HEK293 (cell line): ENCODE data around the gene MFSD11.
A peak's percentile ranks its signal among the peaks of the same experiment; 100 is the strongest.

Source experiments
- REPIN1 ChIP-seq: fragments of 450-650 bp; formaldehyde crosslinking; IDR thresholded peaks from 2 replicates; pipeline ENCODE4 v1.5.1; 2017; ENCODE audit warnings: missing biosample characterization, missing genetic modification characterization, low read depth
- SP7 ChIP-seq: fragments of 450-650 bp; formaldehyde crosslinking; IDR thresholded peaks from 2 replicates; pipeline ENCODE4 v1.5.1; 2016; ENCODE audit warnings: missing biosample characterization, missing genetic modification characterization
- YY1 ChIP-seq: fragments of 450-650 bp; formaldehyde crosslinking; IDR thresholded peaks from 2 replicates; pipeline ENCODE4 v1.5.1; 2018; ENCODE audit warnings: missing biosample characterization, missing genetic modification characterization
- ZBTB1 ChIP-seq: fragments of 450-650 bp; formaldehyde crosslinking; IDR thresholded peaks from 2 replicates; pipeline ENCODE4 v1.5.1; 2016; ENCODE audit warnings: missing biosample characterization, missing genetic modification characterization
- ZBTB20 ChIP-seq: fragments of 450-650 bp; formaldehyde crosslinking; IDR thresholded peaks from 2 replicates; pipeline ENCODE4 v1.5.1; 2016; ENCODE audit warnings: missing biosample characterization, missing genetic modification characterization
- ZBTB21 ChIP-seq: fragments of 450-650 bp; formaldehyde crosslinking; IDR thresholded peaks from 2 replicates; pipeline ENCODE4 v1.5.1; 2017; ENCODE audit warnings: missing biosample characterization, missing genetic modification characterization
- ZBTB48 ChIP-seq: fragments of 450-650 bp; formaldehyde crosslinking; IDR thresholded peaks from 2 replicates; pipeline ENCODE4 v1.5.1; 2016; ENCODE audit warnings: missing biosample characterization, missing genetic modification characterization
- ZFHX2 ChIP-seq: fragments of 450-650 bp; formaldehyde crosslinking; conservative IDR thresholded peaks from 2 replicates; pipeline ENCODE4 v1.5.1; 2016; ENCODE audit warnings: missing biosample characterization, missing genetic modification characterization
- ZIC2 ChIP-seq: fragments of 450-650 bp; formaldehyde crosslinking; IDR thresholded peaks from 2 replicates; pipeline ENCODE4 v1.5.1; 2016; ENCODE audit warnings: missing biosample characterization, missing genetic modification characterization
- ZNF133 ChIP-seq: fragments of 450-650 bp; formaldehyde crosslinking; IDR thresholded peaks from 2 replicates; pipeline ENCODE4 v1.5.1; 2016; ENCODE audit warnings: missing biosample characterization, missing genetic modification characterization
- ZNF155 ChIP-seq: fragments of 450-650 bp; formaldehyde crosslinking; IDR thresholded peaks from 2 replicates; pipeline ENCODE4 v1.5.1; 2016; ENCODE audit warnings: missing biosample characterization, missing genetic modification characterization
- ZNF2 ChIP-seq: fragments of 450-650 bp; formaldehyde crosslinking; IDR thresholded peaks from 2 replicates; pipeline ENCODE4 v1.5.1; 2016; ENCODE audit warnings: missing biosample characterization, missing genetic modification characterization
- ZNF24 ChIP-seq: fragments of 450-650 bp; formaldehyde crosslinking; IDR thresholded peaks from 2 replicates; pipeline ENCODE4 v1.5.1; 2016; ENCODE audit warnings: missing biosample characterization, missing genetic modification characterization
- ZNF292 ChIP-seq: fragments of 450-650 bp; formaldehyde crosslinking; IDR thresholded peaks from 2 replicates; pipeline ENCODE4 v1.5.1; 2016; ENCODE audit warnings: low read depth, missing biosample characterization, missing genetic modification characterization, borderline replicate concordance
- ZNF416 ChIP-seq: fragments of 450-650 bp; formaldehyde crosslinking; IDR thresholded peaks from 2 replicates; pipeline ENCODE4 v1.5.1; 2016; ENCODE audit warnings: missing biosample characterization, missing genetic modification characterization
- ZNF473 ChIP-seq: fragments of 450-650 bp; formaldehyde crosslinking; IDR thresholded peaks from 2 replicates; pipeline ENCODE4 v1.5.1; 2017; ENCODE audit warnings: missing biosample characterization, missing genetic modification characterization
- ZNF529 ChIP-seq: fragments of 450-650 bp; formaldehyde crosslinking; IDR thresholded peaks from 2 replicates; pipeline ENCODE4 v1.5.1; 2017; ENCODE audit warnings: missing genetic modification characterization, missing biosample characterization; ENCODE audit not compliant: insufficient replicate concordance
- ZNF555 ChIP-seq: fragments of 450-650 bp; formaldehyde crosslinking; conservative IDR thresholded peaks from 2 replicates; pipeline ENCODE4 v1.5.1; 2017; ENCODE audit warnings: missing biosample characterization, mild to moderate bottlenecking, missing genetic modification characterization, inconsistent platforms
- ZNF621 ChIP-seq: fragments of 450-650 bp; formaldehyde crosslinking; IDR thresholded peaks from 2 replicates; pipeline ENCODE4 v1.5.1; 2017; ENCODE audit warnings: missing biosample characterization, missing genetic modification characterization
- ZNF623 ChIP-seq: fragments of 450-650 bp; formaldehyde crosslinking; IDR thresholded peaks from 2 replicates; pipeline ENCODE4 v1.5.1; 2016; ENCODE audit warnings: missing biosample characterization, missing genetic modification characterization
- ZNF624 ChIP-seq: fragments of 450-650 bp; formaldehyde crosslinking; IDR thresholded peaks from 2 replicates; pipeline ENCODE4 v1.5.1; 2017; ENCODE audit warnings: missing biosample characterization, missing genetic modification characterization
- TF ChIP-seq, protein P1 (sequence below): fragments of 450-650 bp; IDR thresholded peaks from 2 replicates; pipeline ENCODE4 v1.5.1; 2018; ENCODE audit warnings: missing biosample characterization, mild to moderate bottlenecking, missing genetic modification characterization
- TF ChIP-seq, protein P2 (sequence below): fragments of 450-650 bp; formaldehyde crosslinking; IDR thresholded peaks from 2 replicates; pipeline ENCODE4 v1.5.1; 2016; ENCODE audit warnings: missing biosample characterization, missing genetic modification characterization
- TF ChIP-seq, protein P3 (sequence below): fragments of 450-650 bp; formaldehyde crosslinking; IDR thresholded peaks from 2 replicates; pipeline ENCODE4 v1.5.1; 2017; ENCODE audit warnings: missing biosample characterization, missing genetic modification characterization
- TF ChIP-seq, protein P4 (sequence below): fragments of 450-650 bp; formaldehyde crosslinking; IDR thresholded peaks from 2 replicates; pipeline ENCODE4 v1.5.1; 2016; ENCODE audit warnings: missing biosample characterization, missing genetic modification characterization
- TF ChIP-seq, protein P5 (sequence below): fragments of 450-650 bp; formaldehyde crosslinking; IDR thresholded peaks from 2 replicates; pipeline ENCODE4 v1.5.1; 2017; ENCODE audit warnings: missing biosample characterization, missing genetic modification characterization
- TF ChIP-seq, protein P6 (sequence below): fragments of 450-650 bp; formaldehyde crosslinking; IDR thresholded peaks from 2 replicates; pipeline ENCODE4 v1.5.1; 2016; ENCODE audit warnings: missing biosample characterization, missing genetic modification characterization

MFSD11 gene

DNA sequence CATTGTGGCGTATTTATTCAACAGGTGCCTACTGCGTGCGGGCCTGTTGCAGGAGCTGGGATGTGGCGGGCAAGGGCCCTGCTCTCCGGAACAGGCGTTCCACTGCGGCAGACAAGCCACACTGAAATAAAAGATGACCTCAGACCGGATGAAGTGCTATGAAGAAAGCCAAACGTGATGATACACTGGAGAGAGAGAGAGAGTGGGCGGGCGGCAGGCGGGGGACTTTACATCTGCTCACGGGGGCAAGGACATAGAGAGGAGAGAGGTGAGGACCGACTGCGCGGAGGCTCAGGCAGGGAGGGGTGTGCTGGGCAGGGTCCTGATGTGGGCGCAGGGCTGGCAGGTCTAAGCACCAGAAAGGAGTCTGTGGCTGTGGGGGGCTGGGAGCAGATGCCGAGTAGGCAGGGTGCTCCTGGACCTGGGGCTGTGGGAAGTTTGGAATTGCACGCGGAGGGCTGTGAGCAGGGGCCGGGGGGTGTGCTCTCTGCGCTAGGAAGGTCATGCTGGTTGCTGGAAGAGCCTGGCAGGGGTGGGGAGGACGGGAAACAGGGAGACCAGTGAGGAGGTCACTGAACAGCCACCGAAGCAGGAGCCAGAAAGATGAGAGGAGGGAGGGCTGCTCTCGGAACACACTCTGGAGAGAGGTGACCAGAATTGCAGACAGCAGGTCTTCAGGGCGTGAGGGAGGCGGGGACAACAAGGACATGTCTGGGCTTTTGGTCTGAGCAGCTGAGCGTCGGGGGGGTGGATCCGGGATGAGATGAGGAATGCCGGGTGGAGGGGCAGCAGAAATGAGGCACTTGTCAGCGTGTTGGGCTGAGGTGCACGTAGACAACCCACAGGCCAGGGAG, 37.1 kb upstream of the MFSD11 start (continued):
- TF ChIP-seq, protein P1, sequence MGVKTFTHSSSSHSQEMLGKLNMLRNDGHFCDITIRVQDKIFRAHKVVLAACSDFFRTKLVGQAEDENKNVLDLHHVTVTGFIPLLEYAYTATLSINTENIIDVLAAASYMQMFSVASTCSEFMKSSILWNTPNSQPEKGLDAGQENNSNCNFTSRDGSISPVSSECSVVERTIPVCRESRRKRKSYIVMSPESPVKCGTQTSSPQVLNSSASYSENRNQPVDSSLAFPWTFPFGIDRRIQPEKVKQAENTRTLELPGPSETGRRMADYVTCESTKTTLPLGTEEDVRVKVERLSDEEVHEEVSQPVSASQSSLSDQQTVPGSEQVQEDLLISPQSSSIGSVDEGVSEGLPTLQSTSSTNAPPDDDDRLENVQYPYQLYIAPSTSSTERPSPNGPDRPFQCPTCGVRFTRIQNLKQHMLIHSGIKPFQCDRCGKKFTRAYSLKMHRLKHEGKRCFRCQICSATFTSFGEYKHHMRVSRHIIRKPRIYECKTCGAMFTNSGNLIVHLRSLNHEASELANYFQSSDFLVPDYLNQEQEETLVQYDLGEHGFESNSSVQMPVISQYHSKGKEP (tag by site-specific recombination): no peak
- TF ChIP-seq, protein P2, sequence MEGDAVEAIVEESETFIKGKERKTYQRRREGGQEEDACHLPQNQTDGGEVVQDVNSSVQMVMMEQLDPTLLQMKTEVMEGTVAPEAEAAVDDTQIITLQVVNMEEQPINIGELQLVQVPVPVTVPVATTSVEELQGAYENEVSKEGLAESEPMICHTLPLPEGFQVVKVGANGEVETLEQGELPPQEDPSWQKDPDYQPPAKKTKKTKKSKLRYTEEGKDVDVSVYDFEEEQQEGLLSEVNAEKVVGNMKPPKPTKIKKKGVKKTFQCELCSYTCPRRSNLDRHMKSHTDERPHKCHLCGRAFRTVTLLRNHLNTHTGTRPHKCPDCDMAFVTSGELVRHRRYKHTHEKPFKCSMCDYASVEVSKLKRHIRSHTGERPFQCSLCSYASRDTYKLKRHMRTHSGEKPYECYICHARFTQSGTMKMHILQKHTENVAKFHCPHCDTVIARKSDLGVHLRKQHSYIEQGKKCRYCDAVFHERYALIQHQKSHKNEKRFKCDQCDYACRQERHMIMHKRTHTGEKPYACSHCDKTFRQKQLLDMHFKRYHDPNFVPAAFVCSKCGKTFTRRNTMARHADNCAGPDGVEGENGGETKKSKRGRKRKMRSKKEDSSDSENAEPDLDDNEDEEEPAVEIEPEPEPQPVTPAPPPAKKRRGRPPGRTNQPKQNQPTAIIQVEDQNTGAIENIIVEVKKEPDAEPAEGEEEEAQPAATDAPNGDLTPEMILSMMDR: no peak
- TF ChIP-seq SP7 (tag by site-specific recombination) (peak; percentile 93), ZBTB20 (tag by site-specific recombination) (peak; percentile 74), ZNF416 (tag by site-specific recombination) (no peak), ZNF292 (tag by site-specific recombination) (no peak), ZNF2 (peak; percentile 55; the same call in 1 of the 2 replicates), ZNF473 (tag by site-specific recombination) (no peak), ZIC2 (tag by site-specific recombination) (peak; percentile 65; the same call in 1 of the 2 replicates), YY1 (no peak), ZNF24 (tag by site-specific recombination) (peak; percentile 93), ZFHX2 (tag by site-specific recombination) (peak; percentile 98), ZNF555 (tag by site-specific recombination) (no peak), ZNF155 (tag by site-specific recombination) (no peak), ZBTB1 (tag by site-specific recombination) (no peak), ZNF624 (tag by site-specific recombination) (no peak), ZNF621 (no peak), ZBTB21 (tag by site-specific recombination) (peak; percentile 92), ZBTB48 (tag by site-specific recombination) (peak; percentile 22; the same call in 1 of the 2 replicates), REPIN1 (no peak), ZNF529 (tag by site-specific recombination) (no peak), ZNF623 (tag by site-specific recombination) (peak; percentile 70), ZNF133 (0 out of 2 replicates have a peak, but pooled peaks have one; percentile 29)
- TF ChIP-seq, protein P3, sequence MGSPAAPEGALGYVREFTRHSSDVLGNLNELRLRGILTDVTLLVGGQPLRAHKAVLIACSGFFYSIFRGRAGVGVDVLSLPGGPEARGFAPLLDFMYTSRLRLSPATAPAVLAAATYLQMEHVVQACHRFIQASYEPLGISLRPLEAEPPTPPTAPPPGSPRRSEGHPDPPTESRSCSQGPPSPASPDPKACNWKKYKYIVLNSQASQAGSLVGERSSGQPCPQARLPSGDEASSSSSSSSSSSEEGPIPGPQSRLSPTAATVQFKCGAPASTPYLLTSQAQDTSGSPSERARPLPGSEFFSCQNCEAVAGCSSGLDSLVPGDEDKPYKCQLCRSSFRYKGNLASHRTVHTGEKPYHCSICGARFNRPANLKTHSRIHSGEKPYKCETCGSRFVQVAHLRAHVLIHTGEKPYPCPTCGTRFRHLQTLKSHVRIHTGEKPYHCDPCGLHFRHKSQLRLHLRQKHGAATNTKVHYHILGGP (tag by site-specific recombination): no peak
- TF ChIP-seq, protein P4, sequence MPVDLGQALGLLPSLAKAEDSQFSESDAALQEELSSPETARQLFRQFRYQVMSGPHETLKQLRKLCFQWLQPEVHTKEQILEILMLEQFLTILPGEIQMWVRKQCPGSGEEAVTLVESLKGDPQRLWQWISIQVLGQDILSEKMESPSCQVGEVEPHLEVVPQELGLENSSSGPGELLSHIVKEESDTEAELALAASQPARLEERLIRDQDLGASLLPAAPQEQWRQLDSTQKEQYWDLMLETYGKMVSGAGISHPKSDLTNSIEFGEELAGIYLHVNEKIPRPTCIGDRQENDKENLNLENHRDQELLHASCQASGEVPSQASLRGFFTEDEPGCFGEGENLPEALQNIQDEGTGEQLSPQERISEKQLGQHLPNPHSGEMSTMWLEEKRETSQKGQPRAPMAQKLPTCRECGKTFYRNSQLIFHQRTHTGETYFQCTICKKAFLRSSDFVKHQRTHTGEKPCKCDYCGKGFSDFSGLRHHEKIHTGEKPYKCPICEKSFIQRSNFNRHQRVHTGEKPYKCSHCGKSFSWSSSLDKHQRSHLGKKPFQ: no peak
- TF ChIP-seq, protein P5, sequence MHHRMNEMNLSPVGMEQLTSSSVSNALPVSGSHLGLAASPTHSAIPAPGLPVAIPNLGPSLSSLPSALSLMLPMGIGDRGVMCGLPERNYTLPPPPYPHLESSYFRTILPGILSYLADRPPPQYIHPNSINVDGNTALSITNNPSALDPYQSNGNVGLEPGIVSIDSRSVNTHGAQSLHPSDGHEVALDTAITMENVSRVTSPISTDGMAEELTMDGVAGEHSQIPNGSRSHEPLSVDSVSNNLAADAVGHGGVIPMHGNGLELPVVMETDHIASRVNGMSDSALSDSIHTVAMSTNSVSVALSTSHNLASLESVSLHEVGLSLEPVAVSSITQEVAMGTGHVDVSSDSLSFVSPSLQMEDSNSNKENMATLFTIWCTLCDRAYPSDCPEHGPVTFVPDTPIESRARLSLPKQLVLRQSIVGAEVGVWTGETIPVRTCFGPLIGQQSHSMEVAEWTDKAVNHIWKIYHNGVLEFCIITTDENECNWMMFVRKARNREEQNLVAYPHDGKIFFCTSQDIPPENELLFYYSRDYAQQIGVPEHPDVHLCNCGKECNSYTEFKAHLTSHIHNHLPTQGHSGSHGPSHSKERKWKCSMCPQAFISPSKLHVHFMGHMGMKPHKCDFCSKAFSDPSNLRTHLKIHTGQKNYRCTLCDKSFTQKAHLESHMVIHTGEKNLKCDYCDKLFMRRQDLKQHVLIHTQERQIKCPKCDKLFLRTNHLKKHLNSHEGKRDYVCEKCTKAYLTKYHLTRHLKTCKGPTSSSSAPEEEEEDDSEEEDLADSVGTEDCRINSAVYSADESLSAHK (tag by site-specific recombination): no peak
- TF ChIP-seq, protein P6, sequence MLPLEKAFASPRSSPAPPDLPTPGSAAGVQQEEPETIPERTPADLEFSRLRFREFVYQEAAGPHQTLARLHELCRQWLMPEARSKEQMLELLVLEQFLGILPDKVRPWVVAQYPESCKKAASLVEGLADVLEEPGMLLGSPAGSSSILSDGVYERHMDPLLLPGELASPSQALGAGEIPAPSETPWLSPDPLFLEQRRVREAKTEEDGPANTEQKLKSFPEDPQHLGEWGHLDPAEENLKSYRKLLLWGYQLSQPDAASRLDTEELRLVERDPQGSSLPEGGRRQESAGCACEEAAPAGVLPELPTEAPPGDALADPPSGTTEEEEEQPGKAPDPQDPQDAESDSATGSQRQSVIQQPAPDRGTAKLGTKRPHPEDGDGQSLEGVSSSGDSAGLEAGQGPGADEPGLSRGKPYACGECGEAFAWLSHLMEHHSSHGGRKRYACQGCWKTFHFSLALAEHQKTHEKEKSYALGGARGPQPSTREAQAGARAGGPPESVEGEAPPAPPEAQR: no peak
